ENCODE measurements around the gene IL20RB.
A peak's percentile ranks its signal among the peaks of the same experiment; 100 is the strongest.
"Not testable (repeated sequence)": the region's sequence is repeated elsewhere in the genome, so short reads cannot be mapped to it uniquely, and the experiment has no call there.

IL20RB gene

DNA sequence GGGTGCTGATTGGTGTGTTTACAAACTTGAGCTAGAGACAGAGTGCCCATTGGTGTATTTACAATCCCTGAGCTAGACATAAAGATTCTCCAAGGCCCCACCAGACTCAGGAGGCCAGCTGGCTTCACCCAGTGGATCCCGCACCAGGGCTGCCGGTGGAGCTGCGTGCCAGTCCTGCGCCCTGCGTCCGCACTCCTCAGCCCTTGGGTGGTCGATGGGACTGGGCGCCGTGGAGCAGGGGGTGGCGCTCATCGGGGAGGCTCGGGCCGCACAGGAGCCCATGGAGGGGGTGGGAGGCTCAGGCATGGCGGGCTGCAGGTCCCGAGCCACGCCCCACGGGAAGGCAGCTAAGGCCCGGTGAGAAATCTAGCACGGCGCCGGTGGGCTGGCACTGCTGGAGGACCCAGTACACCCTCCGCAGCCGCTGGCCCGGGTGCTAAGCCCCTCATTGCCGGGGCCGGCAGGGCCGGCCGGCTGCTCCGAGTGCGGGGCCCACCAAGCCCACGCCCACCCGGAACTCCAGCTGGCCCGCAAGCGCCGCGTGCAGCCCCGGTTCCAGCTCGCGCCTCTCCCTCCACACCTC is 29.7 kb downstream of the IL20RB start:
- not testable (repeated sequence) for DNase-seq (ENCODE audit: low spot score)

- DNase-seq (ENCODE audit: low spot score) = no peak
Observed at GRCh38 chr3:136988651-136989050, 30.9 kb downstream of the IL20RB start.

GRCh38 chr3:136989781-136990524 is 32.2 kb downstream of the IL20RB start:
- no peak for DNase-seq (ENCODE audit: low spot score)

DNA sequence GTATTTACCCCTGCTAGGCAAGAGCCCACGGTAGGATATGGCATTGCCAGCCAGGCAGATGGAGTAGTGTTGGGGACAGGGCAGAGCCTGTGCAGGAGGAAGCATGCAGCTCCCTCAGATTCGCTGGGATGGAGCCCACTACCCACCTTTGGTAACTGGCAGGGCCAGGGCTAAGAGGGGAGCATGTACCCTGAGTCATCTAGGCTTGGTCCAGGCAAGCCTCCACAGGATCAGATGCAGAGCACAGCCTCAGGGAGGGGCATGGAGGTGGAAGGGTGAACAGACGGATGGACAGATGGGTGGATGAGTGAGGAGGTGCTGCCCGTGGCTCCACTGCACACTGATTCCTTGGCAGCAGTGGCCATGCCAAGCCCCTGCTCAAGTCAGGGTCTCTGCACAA is 33.0 kb downstream of the IL20RB start:
- DNase-seq (ENCODE audit: low spot score) = no peak

DNA sequence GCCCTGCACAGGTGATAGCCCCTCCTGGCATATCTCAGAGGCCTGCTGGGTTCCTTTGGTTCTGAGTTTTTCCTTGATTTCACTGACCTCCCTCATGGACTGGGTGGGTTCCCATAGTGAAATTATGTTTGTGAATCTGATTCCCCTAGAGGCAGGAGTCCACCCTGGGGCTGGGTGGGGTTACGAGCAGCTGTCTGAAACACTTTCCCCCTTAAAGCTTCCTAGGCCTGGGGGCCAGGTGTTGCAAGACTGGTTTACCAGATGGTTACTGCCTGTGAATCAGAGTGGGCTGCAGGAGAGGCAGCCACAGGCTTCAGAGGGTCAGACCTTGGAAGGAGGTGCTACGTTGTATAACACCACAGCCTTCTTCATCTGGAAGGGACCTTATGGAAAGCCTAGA is 34.3 kb downstream of the IL20RB start:
- DNase-seq (ENCODE audit: low spot score) = no peak

DNA sequence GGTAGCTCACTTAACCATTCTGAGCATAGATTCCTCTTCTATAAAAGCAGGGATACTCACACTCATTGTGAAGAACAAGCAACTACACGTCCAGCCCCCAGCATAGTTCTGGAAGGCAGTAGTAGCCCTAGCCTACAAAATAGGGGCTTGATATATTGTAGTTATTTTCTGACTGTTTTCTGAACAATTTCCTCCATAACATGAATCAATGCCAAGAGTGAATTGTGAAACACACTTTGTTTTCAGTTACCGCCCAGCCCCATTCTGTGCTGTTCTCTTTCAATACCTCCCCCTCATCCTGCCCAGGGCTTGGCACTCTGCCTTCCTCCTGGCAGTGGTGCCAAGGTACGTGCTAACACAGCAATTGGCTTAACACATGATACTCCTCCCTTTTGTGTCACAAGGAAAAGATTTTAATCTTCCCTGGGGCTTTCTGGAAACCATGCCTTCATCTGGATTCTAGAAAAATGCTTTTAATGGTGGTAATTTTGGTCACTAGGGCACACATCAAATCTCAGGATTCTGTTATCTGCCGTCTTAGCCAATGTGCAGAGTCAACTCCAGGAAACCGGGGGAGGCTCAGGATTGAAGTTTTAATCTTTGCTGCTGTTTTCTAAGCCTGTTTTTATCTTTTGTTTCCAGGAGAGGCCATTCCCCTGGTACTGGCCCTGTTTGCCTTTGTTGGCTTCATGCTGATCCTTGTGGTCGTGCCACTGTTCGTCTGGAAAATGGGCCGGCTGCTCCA is 37.2 kb downstream of the IL20RB start:
- peak; percentile 46 for DNase-seq (ENCODE audit: low spot score)

DNA sequence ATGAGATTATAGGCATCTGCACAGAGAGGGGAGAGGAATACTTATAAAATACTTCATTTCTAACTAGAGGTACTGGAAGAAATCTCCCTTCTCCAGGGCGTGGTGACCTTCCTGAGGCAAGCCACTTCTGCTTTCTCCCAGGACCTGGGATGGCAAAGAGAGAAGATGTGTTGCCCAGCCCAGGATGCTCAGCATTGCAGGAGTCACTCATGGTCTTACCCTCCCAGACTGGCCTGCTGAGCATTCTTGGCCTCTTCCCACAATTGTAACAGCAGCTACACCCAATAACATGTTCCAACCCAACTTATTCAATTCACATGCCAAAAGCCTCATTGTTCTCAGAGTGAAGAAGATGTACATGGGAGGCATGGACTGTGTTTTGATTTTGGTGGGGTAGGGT is 37.9 kb downstream of the IL20RB start:
- DNase-seq (ENCODE audit: low spot score) = no peak

DNA sequence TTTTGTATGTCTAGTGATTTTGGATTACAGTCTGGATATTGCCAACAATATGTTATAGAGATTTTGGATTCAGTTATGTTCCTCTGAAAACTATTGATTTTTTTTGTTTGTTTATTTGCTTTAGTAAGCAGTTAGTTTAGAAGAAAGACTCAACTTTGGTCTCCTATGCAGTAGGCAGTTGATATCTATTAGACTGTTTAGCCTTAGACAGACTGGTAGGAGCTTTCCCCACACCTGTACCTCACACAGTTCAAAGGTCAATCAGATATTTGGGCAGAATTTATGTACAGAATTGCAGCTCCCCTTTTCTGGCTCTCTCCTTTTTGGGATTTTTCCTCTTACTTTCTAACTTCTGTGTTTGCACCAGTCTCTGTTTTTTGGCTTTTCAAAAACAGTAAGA is 42.3 kb downstream of the IL20RB start:
- DNase-seq (ENCODE audit: low spot score) = no peak

- not testable (repeated sequence) for DNase-seq (ENCODE audit: low spot score)
Observed at GRCh38 chr3:137007376-137007775, 49.6 kb downstream of the IL20RB start.

DNA sequence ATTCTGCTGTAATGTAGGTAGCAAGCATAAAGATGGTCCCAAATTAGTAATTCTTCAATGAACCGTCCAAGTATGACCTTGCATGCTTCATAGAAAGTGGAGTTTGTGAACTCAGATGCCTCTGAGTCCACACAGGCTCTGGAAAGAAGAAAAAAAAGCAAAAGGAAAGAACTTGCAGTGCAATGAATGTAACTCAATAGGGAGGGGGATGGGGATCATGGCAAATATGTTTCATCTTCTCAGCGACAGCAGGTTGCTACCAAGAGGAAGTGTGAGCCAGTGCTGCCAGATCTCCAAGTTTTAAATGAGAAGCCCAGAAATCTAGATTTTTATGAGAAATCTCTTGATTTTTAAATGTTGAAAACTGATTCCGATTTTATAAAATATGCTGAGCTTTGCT is 50.3 kb downstream of the IL20RB start:
- no peak for DNase-seq (ENCODE audit: low spot score)

- no peak for DNase-seq (ENCODE audit: low spot score)
Observed at GRCh38 chr3:137008976-137009375, 51.2 kb downstream of the IL20RB start.

DNA sequence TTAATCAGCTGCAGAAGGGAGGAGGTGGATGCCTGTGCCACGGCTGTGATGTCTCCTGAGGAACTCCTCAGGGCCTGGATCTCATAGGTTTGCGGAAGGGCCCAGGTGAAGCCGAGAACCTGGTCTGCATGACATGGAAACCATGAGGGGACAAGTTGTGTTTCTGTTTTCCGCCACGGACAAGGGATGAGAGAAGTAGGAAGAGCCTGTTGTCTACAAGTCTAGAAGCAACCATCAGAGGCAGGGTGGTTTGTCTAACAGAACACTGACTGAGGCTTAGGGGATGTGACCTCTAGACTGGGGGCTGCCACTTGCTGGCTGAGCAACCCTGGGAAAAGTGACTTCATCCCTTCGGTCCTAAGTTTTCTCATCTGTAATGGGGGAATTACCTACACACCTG is 52.4 kb downstream of the IL20RB start:
- DNase-seq (ENCODE audit: low spot score) = no peak

DNA sequence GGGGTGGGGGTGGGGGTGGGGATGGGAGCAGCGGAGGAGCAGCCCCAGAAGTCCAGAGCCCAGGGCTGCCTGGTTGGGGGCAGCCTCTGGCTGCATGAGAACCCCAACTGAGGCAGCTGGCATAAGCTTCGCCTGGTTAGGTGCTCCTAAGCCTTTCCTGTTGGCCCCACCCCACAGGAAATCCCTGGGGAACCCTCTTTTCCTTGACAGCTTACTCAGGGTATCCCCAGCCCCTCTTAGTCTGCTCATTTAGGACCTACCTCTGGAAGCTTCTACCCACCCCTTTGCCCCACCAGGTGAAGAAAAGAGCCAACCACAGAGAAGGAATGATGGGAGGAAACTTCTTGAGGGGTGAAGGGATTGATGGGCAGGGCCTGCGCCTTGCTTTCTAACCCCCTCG is 53.4 kb downstream of the IL20RB start:
- no peak for DNase-seq (ENCODE audit: low spot score)

- peak; percentile 32 for DNase-seq (ENCODE audit: low spot score)
Observed at GRCh38 chr3:137012097-137012501, 54.3 kb downstream of the IL20RB start.

GRCh38 chr3:137013951-137014688 is 56.3 kb downstream of the IL20RB start:
- peak; percentile 85 for DNase-seq (ENCODE audit: low spot score)

DNA sequence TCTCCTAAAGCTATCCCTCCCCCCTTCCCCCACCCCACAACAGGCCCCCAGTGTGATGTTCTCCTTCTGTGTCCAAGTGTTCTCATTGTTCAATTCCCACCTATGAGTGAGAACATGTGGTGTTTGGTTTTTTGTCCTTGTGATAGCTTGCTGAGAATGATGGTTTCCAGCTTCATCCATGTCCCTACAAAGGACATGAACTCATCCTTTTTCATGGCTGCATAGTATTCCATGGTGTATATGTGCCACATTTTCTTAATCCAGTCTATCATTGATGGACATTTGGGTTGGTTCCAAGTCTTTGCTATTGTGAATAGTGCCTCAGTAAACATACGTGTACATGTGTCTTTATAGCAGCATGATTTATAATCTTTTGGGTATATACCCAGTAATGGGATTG is 59.5 kb downstream of the IL20RB start:
- not testable (repeated sequence) for DNase-seq (ENCODE audit: low spot score)

GRCh38 chr3:137020315-137020714 is 62.5 kb downstream of the IL20RB start:
- no peak for DNase-seq (ENCODE audit: low spot score)

DNA sequence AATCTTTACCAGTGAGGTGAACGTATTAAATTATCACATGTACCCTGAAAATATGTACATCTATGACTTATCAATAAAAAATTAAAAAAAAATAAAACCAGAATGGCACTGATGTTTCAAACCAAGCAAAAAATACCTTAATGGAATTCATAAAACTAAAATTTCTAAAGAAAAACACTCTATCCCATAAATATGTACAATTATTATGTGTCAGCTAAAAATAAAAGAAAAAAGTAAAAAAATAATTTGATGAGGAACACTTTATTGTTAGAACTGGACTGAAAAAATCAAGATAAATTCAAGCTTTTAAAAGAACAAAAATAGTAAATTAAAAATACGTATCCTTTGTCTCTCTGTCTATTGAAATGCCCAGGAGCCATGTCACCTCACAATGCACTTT is 63.1 kb downstream of the IL20RB start:
- DNase-seq (ENCODE audit: low spot score) = no peak

- no peak for DNase-seq (ENCODE audit: low spot score)
Observed at GRCh38 chr3:137024348-137024747, 66.6 kb downstream of the IL20RB start.

DNA sequence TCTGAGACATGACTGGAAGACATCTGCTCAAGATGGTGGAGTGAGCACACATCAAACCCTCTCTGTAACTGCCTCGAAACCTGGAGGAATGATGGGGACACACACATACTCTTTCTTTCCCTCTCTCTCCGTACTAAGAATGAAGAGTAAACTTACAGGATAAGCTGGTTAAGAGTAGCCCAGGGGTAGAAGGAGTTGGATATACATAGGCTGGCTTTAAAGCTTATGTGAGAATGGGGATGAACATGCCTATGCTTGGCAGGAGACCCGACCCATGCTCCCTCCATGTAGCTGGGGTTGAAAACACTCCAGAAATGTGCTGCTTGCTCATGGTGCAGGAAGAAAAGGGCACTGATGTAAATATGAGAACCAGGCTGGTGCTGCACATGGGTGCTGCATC is 68.9 kb downstream of the IL20RB start:
- no peak for DNase-seq (ENCODE audit: low spot score)

- DNase-seq (ENCODE audit: low spot score) = peak; percentile 89
Observed at GRCh38 chr3:137032465-137033120, 74.8 kb downstream of the IL20RB start.

- DNase-seq (ENCODE audit: low spot score) = peak; percentile 41
Observed at GRCh38 chr3:137035631-137036030, 77.8 kb downstream of the IL20RB start.

Measured in AG08396 (cell line).